SK-N-SH treated with all-trans-retinoic acid at 6 μM for 48 hours (cell line): ENCODE measurements around the gene MYO19.

Source experiments
- ATAC-seq: fragments of 200-7000 bp; cut with Tn5 transposase; 3 replicates; pipeline ENCODE4 v1.9.1; 2020; ENCODE audit warnings: mild to moderate bottlenecking, moderate library complexity
- BACH2 ChIP-seq: fragments of 250-450 bp; sonication (Bioruptor Pico); IDR thresholded peaks from 2 replicates; pipeline ENCODE4 v1.9.0; 2021; ENCODE audit warnings: mild to moderate bottlenecking, borderline replicate concordance
- CREB5 ChIP-seq: fragments of 250-450 bp; sonication (Bioruptor Pico); IDR thresholded peaks from 2 replicates; pipeline ENCODE4 v1.5.1; 2020; ENCODE audit warnings: low read depth, mild to moderate bottlenecking, moderate library complexity
- CSDC2 ChIP-seq: fragments of 250-450 bp; sonication (Bioruptor Pico); IDR thresholded peaks from 2 replicates; pipeline ENCODE4 v1.5.0; 2020; ENCODE audit warnings: mild to moderate bottlenecking, moderate library complexity
- CSRNP3 ChIP-seq: fragments of 250-450 bp; sonication (Bioruptor Pico); IDR thresholded peaks from 2 replicates; pipeline ENCODE4 v1.5.1; 2021; ENCODE audit warnings: mild to moderate bottlenecking, moderate library complexity
- GLIS3 ChIP-seq: fragments of 250-450 bp; sonication (Bioruptor Pico); IDR thresholded peaks from 2 replicates; pipeline ENCODE4 v1.5.0; 2020; ENCODE audit warnings: mild to moderate bottlenecking, moderate library complexity
- OSR1 ChIP-seq: fragments of 250-450 bp; sonication (Bioruptor Pico); IDR thresholded peaks from 2 replicates; pipeline ENCODE4 v1.8.0; 2022; ENCODE audit warnings: moderate library complexity, mild to moderate bottlenecking, inconsistent platforms
- PATZ1 ChIP-seq: fragments of 250-450 bp; sonication (Bioruptor Pico); IDR thresholded peaks from 2 replicates; pipeline ENCODE4 v1.8.0; 2020; ENCODE audit warnings: mild to moderate bottlenecking, moderate library complexity, borderline replicate concordance
- POU6F1 ChIP-seq: fragments of 250-450 bp; sonication (Bioruptor Pico); IDR thresholded peaks from 2 replicates; pipeline ENCODE4 v1.8.0; 2021; ENCODE audit warnings: low read depth, mild to moderate bottlenecking, moderate library complexity, borderline replicate concordance
- RARB ChIP-seq: fragments of 250-450 bp; sonication (Bioruptor Pico); IDR thresholded peaks from 2 replicates; pipeline ENCODE4 v1.8.0; 2021; ENCODE audit warnings: mild to moderate bottlenecking, moderate library complexity
- TCF4 ChIP-seq: fragments of 250-450 bp; sonication (Bioruptor Pico); IDR thresholded peaks from 2 replicates; pipeline ENCODE4 v1.8.0; 2021; ENCODE audit warnings: mild to moderate bottlenecking, moderate library complexity, borderline replicate concordance
- TOX ChIP-seq: fragments of 250-450 bp; sonication (Bioruptor Pico); IDR thresholded peaks from 2 replicates; pipeline ENCODE4 v1.8.0; 2021; ENCODE audit warnings: mild to moderate bottlenecking, moderate library complexity, borderline replicate concordance
- TSHZ2 ChIP-seq: fragments of 250-450 bp; sonication (Bioruptor Pico); IDR thresholded peaks from 2 replicates; pipeline ENCODE4 v1.5.0; 2020; ENCODE audit warnings: mild to moderate bottlenecking, moderate library complexity
- ZFP3 ChIP-seq: fragments of 250-450 bp; sonication (Bioruptor Pico); IDR thresholded peaks from 2 replicates; pipeline ENCODE4 v1.5.0; 2020; ENCODE audit warnings: mild to moderate bottlenecking, moderate library complexity
- ZNF70 ChIP-seq: fragments of 450-650 bp; formaldehyde crosslinking; IDR thresholded peaks from 2 replicates; pipeline ENCODE4 v1.5.0; 2020; ENCODE audit warnings: mild to moderate bottlenecking, moderate library complexity
- ZNF8 ChIP-seq: fragments of 450-650 bp; formaldehyde crosslinking; IDR thresholded peaks from 2 replicates; pipeline ENCODE4 v1.5.0; 2020; ENCODE audit warnings: mild to moderate bottlenecking, moderate library complexity

Gene MYO19

GRCh38 chr17:36500745-36501225, 33.9 kb downstream of the MYO19 start:
- TF ChIP-seq PATZ1 (no peak), CREB5 (CRISPR knock-in tag) (no peak), ZFP3 (CRISPR knock-in tag) (no peak), OSR1 (CRISPR knock-in tag) (no peak)
- no peak; the same call in 2 of the 3 replicates for ATAC-seq

DNA sequence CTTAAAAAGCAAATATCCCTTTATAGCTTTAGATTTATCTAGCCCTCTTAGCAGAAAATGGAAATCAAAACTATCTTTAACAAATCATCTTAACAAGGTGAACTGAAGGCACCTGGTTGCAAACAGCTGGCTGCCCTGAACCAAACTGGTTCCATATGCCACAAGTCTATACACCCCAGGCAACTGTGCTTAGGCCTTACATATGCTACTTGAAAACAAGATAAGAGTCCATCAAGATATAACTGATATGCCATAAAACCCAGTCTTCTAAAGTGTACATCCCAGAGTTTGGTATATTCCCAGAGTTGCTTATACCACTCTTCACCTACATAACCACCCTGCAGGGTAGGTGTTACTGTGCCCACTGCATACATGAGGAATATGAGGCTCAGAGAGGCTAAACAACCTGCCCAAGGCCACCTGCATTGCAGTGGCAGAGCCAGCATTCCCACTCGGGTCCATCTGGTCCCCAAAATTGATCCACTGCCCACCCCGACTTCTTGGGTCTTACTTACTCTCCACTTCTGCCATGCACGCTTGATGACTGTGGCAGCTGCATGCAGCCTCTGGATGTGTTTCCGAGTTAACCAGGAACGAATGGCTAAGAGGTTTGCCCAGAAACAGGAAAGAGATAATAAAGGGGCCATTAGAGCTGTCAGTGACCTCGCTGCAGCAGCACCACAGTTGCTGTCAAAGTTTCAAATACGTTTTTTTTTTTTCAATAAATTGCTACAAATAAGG, 35.9 kb downstream of the MYO19 start:
- TF ChIP-seq TOX: no peak
- no peak for TF ChIP-seq PATZ1
- TF ChIP-seq TCF4: peak; percentile 48; the same call in 1 of the 2 replicates
- ATAC-seq: no peak

DNA sequence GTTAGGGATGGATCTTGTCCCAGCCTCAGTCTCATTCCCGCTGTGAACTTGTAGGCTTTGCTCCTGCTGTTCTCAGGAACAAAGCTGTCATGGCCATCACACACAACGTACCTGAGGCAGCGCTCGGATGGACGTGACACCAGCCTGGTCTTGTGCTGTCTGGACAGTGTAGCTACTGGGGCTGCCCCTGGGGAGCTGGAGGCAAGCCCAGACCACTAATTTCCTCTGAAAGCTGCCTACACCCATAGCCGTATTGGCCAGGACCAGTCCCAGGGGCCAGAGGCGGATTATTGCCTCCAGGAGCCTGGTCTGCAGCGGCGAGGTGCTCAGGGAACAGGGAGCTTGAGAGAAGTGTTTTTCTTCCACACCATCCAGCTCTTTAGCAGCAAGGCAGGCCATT, 36.5 kb downstream of the MYO19 start:
- TF ChIP-seq CSDC2 (CRISPR knock-in tag) (no peak), CREB5 (CRISPR knock-in tag) (no peak), OSR1 (CRISPR knock-in tag) (no peak), ZNF8 (no peak), GLIS3 (no peak), BACH2 (CRISPR knock-in tag) (no peak), ZNF70 (CRISPR knock-in tag) (no peak), PATZ1 (no peak), CSRNP3 (CRISPR knock-in tag) (no peak), TCF4 (no peak), TOX (no peak)
- no peak for ATAC-seq

DNA sequence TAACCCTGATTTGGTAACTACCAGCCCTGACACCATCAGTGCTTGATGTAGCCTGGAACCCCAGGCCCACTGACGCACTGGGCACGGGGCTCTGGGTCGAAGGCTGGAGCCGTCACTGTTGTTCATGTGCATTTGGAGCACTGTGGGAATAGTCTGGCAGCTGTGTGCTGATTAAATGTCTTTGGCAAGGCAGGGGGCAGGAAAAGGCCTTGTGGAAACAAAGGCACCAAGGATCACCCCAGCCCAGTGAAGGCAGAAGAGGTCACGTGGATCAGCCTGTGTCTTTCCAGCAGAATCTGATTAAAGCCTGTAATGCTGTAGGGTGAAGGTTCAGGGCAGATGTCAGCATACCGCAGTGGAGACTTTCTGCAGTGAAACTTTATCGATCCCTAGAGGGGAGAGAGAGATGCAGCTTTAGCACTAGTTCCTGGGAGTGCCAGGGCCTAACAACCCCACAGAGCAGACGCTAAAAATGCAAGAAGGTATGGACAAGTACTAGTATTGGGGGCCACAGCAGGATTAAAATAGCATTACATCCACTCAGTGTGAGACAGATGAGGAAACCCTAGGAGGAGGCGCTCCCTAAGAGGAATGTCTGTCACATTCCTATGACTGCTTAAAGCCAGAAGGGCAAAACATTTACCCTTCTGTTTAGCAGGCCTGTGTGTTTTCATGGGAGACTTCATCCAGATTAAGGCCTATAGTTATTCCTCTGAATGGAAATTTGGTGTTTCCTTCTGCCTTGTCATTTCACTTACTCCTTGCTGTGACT, 38.5 kb downstream of the MYO19 start:
- ATAC-seq: no peak
- TF ChIP-seq RARB (CRISPR knock-in tag) (no peak), ZNF70 (CRISPR knock-in tag) (no peak), CSDC2 (CRISPR knock-in tag) (no peak), POU6F1 (CRISPR knock-in tag) (no peak), TSHZ2 (no peak)
